H1 (cell line): Measurements from ENCODE around the gene CWF19L1. TPM values are rescaled to one million over a fixed set of nuclear protein-coding genes. Genes with fewer than 3 reads are reported as not detected.

Experiments
- CTCF ChIA-PET: fragments of 300-600 bp; sonication (Branson Sonifier 250); formaldehyde crosslinking; loops from one replicate; lab custom pipeline; 2021; ENCODE audit not compliant: partially characterized antibody; lab: Charles Lee
- POLR2A ChIA-PET: fragments of 300-600 bp; sonication (Branson Sonifier 250); formaldehyde crosslinking; loops from one replicate; lab custom pipeline; 2021; ENCODE audit warnings: inconsistent platforms; ENCODE audit not compliant: partially characterized antibody; lab: Charles Lee
- DNase-seq, 2 experiments: peaks; one replicate each; pipeline versions ENCODE4 v3.0.0 to v3.0.0-alpha.2; 2010 to 2022; ENCODE audit warnings: low spot score in 2 of 2, low read depth in 1 of 2, mixed read lengths in 1 of 2
- FAIRE-seq: peaks from 2 replicates; lab custom pipeline; 2011; peaks lifted over from hg19 to GRCh38; lab: Jason Lieb, UNC
- H2AFZ ChIP-seq: 2 replicates; pipeline ENCODE4 v1.8.1; 2012; ENCODE audit warnings: low read length, inconsistent platforms
- H2AK5ac ChIP-seq: 2 replicates; pipeline ENCODE4 v1.6.1; 2013; ENCODE audit warnings: low read depth, low read length
- H2BK120ac ChIP-seq: replicated peaks from 2 replicates; pipeline ENCODE3; 2013; ENCODE audit warnings: low read depth, low read length, inconsistent platforms
- H2BK12ac ChIP-seq: 2 replicates; pipeline ENCODE4 v1.6.1; 2013; ENCODE audit warnings: low read depth, low read length
- H2BK15ac ChIP-seq: 2 replicates; pipeline ENCODE4 v1.6.1; 2013; ENCODE audit warnings: low read length
- H2BK20ac ChIP-seq: 2 replicates; pipeline ENCODE4 v1.6.1; 2013; ENCODE audit warnings: low read length
- H2BK5ac ChIP-seq: 2 replicates; pipeline ENCODE4 v1.6.1; 2013; ENCODE audit warnings: low read depth, low read length
- H3K14ac ChIP-seq: 2 replicates; pipeline ENCODE4 v1.6.1; 2013; ENCODE audit warnings: inconsistent platforms; ENCODE audit not compliant: insufficient read length
- H3K18ac ChIP-seq: 2 replicates; pipeline ENCODE4 v1.6.1; 2013; ENCODE audit warnings: low read length; ENCODE audit errors: extremely low read depth
- H3K23ac ChIP-seq: 2 replicates; pipeline ENCODE4 v1.6.1; 2013; ENCODE audit warnings: inconsistent platforms; ENCODE audit not compliant: insufficient read length
- H3K23me2 ChIP-seq: 2 replicates; pipeline ENCODE4 v1.6.1; 2013; ENCODE audit warnings: low read depth, low read length
- H3K27ac ChIP-seq: 2 replicates; pipeline ENCODE4 v1.6.1; 2011; ENCODE audit warnings: low read depth, low read length, inconsistent platforms
- H3K27me3 ChIP-seq, 4 experiments: replicated peaks in 1 of 4; 1 replicate in 1 of 4; 2 replicates in 3 of 4; pipeline versions ENCODE4 v1.6.1 to v1.8.1; 2011 to 2013; ENCODE audit warnings: low read length in 3 of 4, mild to moderate bottlenecking in 3 of 4, inconsistent platforms in 2 of 4, mixed read lengths in 2 of 4, moderate library complexity in 1 of 4; ENCODE audit not compliant: control insufficient read depth in 3 of 4, insufficient read depth in 3 of 4; ENCODE audit errors: extremely low read depth in 1 of 4
- H3K36me3 ChIP-seq, 4 experiments: 2 replicates each; pipeline versions ENCODE4 v1.6.1 to v1.8.1; 2011 to 2013; ENCODE audit warnings: mild to moderate bottlenecking in 4 of 4, low read length in 3 of 4, moderate library complexity in 2 of 4, control low read depth in 1 of 4, inconsistent platforms in 1 of 4; ENCODE audit not compliant: insufficient read depth in 4 of 4, control insufficient read depth in 2 of 4
- H3K4ac ChIP-seq: replicated peaks from 2 replicates; pipeline ENCODE3; 2013; ENCODE audit warnings: low read length, low read depth, mixed read lengths, inconsistent platforms; ENCODE audit not compliant: insufficient read length
- H3K4me1 ChIP-seq, 4 experiments: replicated peaks in 1 of 4; 1 replicate in 1 of 4; 2 replicates in 3 of 4; pipeline versions ENCODE4 v1.6.1 to v1.8.1; 2011 to 2013; ENCODE audit warnings: low read length in 3 of 4, inconsistent platforms in 2 of 4, mixed read lengths in 1 of 4; ENCODE audit not compliant: insufficient read depth in 4 of 4, control insufficient read depth in 3 of 4
- H3K4me2 ChIP-seq, 2 experiments: 2 replicates each; pipeline versions ENCODE4 v1.6.1 to v1.8.1; 2011 to 2013; ENCODE audit warnings: low read depth in 2 of 2, low read length in 2 of 2, control low read depth in 1 of 2, inconsistent platforms in 1 of 2, mild to moderate bottlenecking in 1 of 2; ENCODE audit not compliant: insufficient read depth in 1 of 2
- H3K4me3 ChIP-seq, 4 experiments: fragments of 200-600, 300-600 bp in 1 of 4; sonication (generic), shearing (Covaris generic), sonication (Bioruptor Twin) in 1 of 4; 2 replicates each; pipeline versions ENCODE4 v1.5.1 to v1.8.1; 2011 to 2016; ENCODE audit warnings: low read length in 4 of 4, low read depth in 3 of 4, control low read depth in 2 of 4, inconsistent platforms in 2 of 4, mild to moderate bottlenecking in 2 of 4, mixed read lengths in 1 of 4, moderate library complexity in 1 of 4; ENCODE audit not compliant: insufficient read depth in 2 of 4; ENCODE audit errors: extremely low read depth in 1 of 4
- H3K56ac ChIP-seq: replicated peaks from 2 replicates; pipeline ENCODE3; 2013; ENCODE audit warnings: low read depth, mild to moderate bottlenecking, mixed read lengths, low read length, inconsistent platforms; ENCODE audit not compliant: insufficient read length
- H3K79me1 ChIP-seq: 2 replicates; pipeline ENCODE4 v1.6.1; 2013; ENCODE audit warnings: low read depth, low read length, control low read depth
- H3K79me2 ChIP-seq, 2 experiments: 2 replicates each; pipeline versions ENCODE4 v1.6.1 to v1.8.1; 2012 to 2013; ENCODE audit warnings: low read length in 2 of 2, mild to moderate bottlenecking in 2 of 2, inconsistent platforms in 1 of 2; ENCODE audit not compliant: insufficient read depth in 2 of 2, control insufficient read depth in 1 of 2
- H3K9ac ChIP-seq, 4 experiments: replicated peaks in 1 of 4; 1 replicate in 1 of 4; 2 replicates in 3 of 4; pipeline versions ENCODE4 v1.6.1 to v1.8.1; 2011 to 2013; ENCODE audit warnings: low read depth in 3 of 4, low read length in 3 of 4, control low read depth in 2 of 4, mild to moderate bottlenecking in 2 of 4, moderate library complexity in 2 of 4, inconsistent platforms in 1 of 4; ENCODE audit errors: extremely low read depth in 1 of 4
- H3K9me3 ChIP-seq, 2 experiments: 2 replicates each; pipeline versions ENCODE4 v1.6.1 to v1.8.1; 2012 to 2013; ENCODE audit warnings: mild to moderate bottlenecking in 2 of 2, moderate library complexity in 2 of 2, control low read depth in 1 of 2, inconsistent platforms in 1 of 2, low read depth in 1 of 2, low read length in 1 of 2, mixed read lengths in 1 of 2; ENCODE audit not compliant: insufficient read depth in 2 of 2
- H4K20me1 ChIP-seq, 2 experiments: replicated peaks in 1 of 2; 2 replicates each; pipeline versions ENCODE3 to v1.8.1; 2011 to 2013; ENCODE audit warnings: inconsistent platforms in 2 of 2, low read length in 2 of 2, mild to moderate bottlenecking in 1 of 2; ENCODE audit not compliant: insufficient read depth in 2 of 2, control insufficient read depth in 1 of 2
- H4K5ac ChIP-seq: 2 replicates; pipeline ENCODE4 v1.6.1; 2013; ENCODE audit warnings: low read length, low read depth, mixed read lengths, inconsistent platforms; ENCODE audit not compliant: insufficient read length
- H4K8ac ChIP-seq: 2 replicates; pipeline ENCODE4 v1.8.0; 2013; ENCODE audit warnings: mild to moderate bottlenecking, moderate library complexity, low read length, inconsistent platforms; ENCODE audit not compliant: insufficient read depth; ENCODE audit errors: extremely low read depth
- H4K91ac ChIP-seq: replicated peaks from 2 replicates; pipeline ENCODE3; 2013; ENCODE audit warnings: low read length, mixed read lengths, inconsistent platforms; ENCODE audit not compliant: insufficient read length
- ASH2L ChIP-seq: fragments of 200-600, 300-600 bp; sonication (generic); IDR thresholded peaks from one replicate; pipeline ENCODE4 v1.7.1; 2017; ENCODE audit warnings: low read length
- BCL11A ChIP-seq, 2 experiments: IDR thresholded peaks; one replicate each; pipeline ENCODE4 v1.6.1; 2011; ENCODE audit warnings: low read depth in 2 of 2, low read length in 2 of 2, mild to moderate bottlenecking in 2 of 2
- HDAC2 ChIP-seq, 2 experiments: fragments of 300-600 bp in 1 of 2; sonication (generic) in 1 of 2; IDR thresholded peaks; 2 replicates each; pipeline ENCODE4 v1.6.1; 2011 to 2012; ENCODE audit warnings: low read depth in 2 of 2, low read length in 2 of 2, mild to moderate bottlenecking in 2 of 2, moderate library complexity in 2 of 2, borderline replicate concordance in 1 of 2, inconsistent platforms in 1 of 2
- KDM4A ChIP-seq: IDR thresholded peaks from one replicate; pipeline ENCODE4 v1.7.1; 2012; ENCODE audit warnings: low read depth, mild to moderate bottlenecking, moderate library complexity, low read length, inconsistent platforms; ENCODE audit not compliant: severe bottlenecking
- MAFK ChIP-seq: IDR thresholded peaks from 2 replicates; pipeline ENCODE4 v1.6.1; 2012; ENCODE audit warnings: low read depth, mild to moderate bottlenecking, improper control_type of control experiment, low read length
- NRF1 ChIP-seq: IDR thresholded peaks from 2 replicates; pipeline ENCODE4 v1.6.1; 2011; ENCODE audit warnings: mild to moderate bottlenecking, low read depth, low read length, improper control_type of control experiment
- POLR2A ChIP-seq, 2 experiments: IDR thresholded peaks; 1 replicate in 1 of 2; 2 replicates in 1 of 2; pipeline ENCODE4 v1.6.1; 2011; ENCODE audit warnings: low read depth in 2 of 2, low read length in 2 of 2, mild to moderate bottlenecking in 2 of 2; ENCODE audit errors: control extremely low read depth in 1 of 2
- RBBP5 ChIP-seq: IDR thresholded peaks from 2 replicates; pipeline ENCODE4 v1.7.1; 2012; ENCODE audit warnings: low read depth, mild to moderate bottlenecking, inconsistent platforms, low read length, moderate library complexity, borderline replicate concordance
- RFX5 ChIP-seq: IDR thresholded peaks from 2 replicates; pipeline ENCODE4 v1.6.1; 2011; ENCODE audit warnings: low read depth, low read length, improper control_type of control experiment, borderline replicate concordance
- RNF2 ChIP-seq: fragments of 200-900, 300-1000 bp; sonication (generic); IDR thresholded peaks from 2 replicates; pipeline ENCODE4 v1.7.1; 2016; ENCODE audit warnings: borderline replicate concordance, low read depth, mild to moderate bottlenecking, antibody characterized with exemption, low read length; ENCODE audit not compliant: poor library complexity, severe bottlenecking; ENCODE audit errors: missing control alignments
- RXRA ChIP-seq: IDR thresholded peaks from 2 replicates; pipeline ENCODE4 v1.6.1; 2011; ENCODE audit warnings: low read depth, mild to moderate bottlenecking, low read length, moderate library complexity; ENCODE audit not compliant: insufficient read depth
- SIRT6 ChIP-seq: IDR thresholded peaks from one replicate; pipeline ENCODE4 v1.7.1; 2012; ENCODE audit warnings: low read length, inconsistent platforms
- SIX5 ChIP-seq: IDR thresholded peaks from 2 replicates; pipeline ENCODE4 v1.6.1; 2011; ENCODE audit warnings: mild to moderate bottlenecking, low read depth, low read length
- SUZ12 ChIP-seq: fragments of 200-600 bp; sonication (generic); IDR thresholded peaks from 2 replicates; pipeline ENCODE4 v1.6.1; 2012; ENCODE audit warnings: mild to moderate bottlenecking, inconsistent platforms, low read length, moderate library complexity, mixed read lengths
- TCF12 ChIP-seq: IDR thresholded peaks from 2 replicates; pipeline ENCODE4 v1.6.1; 2011; ENCODE audit warnings: low read depth, mild to moderate bottlenecking, low read length
- WGBS, 2 experiments: shearing (Covaris generic) in 1 of 2; methylation state at CpG; one replicate each; pipeline versions ENCODE4 v1.1.6 to v1.1.7; 2013 to 2015; ENCODE audit warnings: low lambda C conversion rate in 2 of 2, mixed read lengths in 2 of 2, inconsistent platforms in 1 of 2, low coverage in 1 of 2, missing lambda C conversion rate in 1 of 2; ENCODE audit not compliant: insufficient replicate concordance in 2 of 2, insufficient coverage in 1 of 2, insufficient read length in 1 of 2; ENCODE audit errors: extremely low coverage in 1 of 2, missing lambda C conversion rate in 1 of 2; 5-methylcytosine and 5-hydroxymethylcytosine counted together
- polyA plus RNA-seq, 7 experiments: library from polyadenylated mRNA; depleted of rRNA in 3 of 7; stranded (reverse) in 5 of 7; unstranded in 2 of 7; fragments of >200 nt in 5 of 7; fragments of 200-250 nt in 2 of 7; gene quantifications; 1 replicate in 5 of 7; 2 replicates in 1 of 7; 4 replicates in 1 of 7; pipeline versions ENCODE4 v1.2.1 to v1.2.3, GENCODE V29; 2011 to 2013; ENCODE audit warnings: missing spikeins in 2 of 7, mixed read lengths in 2 of 7
- total RNA-seq: library from RNA; stranded (reverse); fragmentation: NEBNext Ultra II Directional; extraction: Animal tissue kit (Norgen Biotek cat#: 25700); gene quantifications from 2 replicates; pipeline ENCODE4 v1.2.1, GENCODE V29; 2021

CWF19L1 gene
- total and polyA plus RNA-seq, 2 of the 8 experiments (the other 6 are each of a cell fraction or from before 2014, with no cell fraction given): 11.1 to 29.9 TPM

DNA sequence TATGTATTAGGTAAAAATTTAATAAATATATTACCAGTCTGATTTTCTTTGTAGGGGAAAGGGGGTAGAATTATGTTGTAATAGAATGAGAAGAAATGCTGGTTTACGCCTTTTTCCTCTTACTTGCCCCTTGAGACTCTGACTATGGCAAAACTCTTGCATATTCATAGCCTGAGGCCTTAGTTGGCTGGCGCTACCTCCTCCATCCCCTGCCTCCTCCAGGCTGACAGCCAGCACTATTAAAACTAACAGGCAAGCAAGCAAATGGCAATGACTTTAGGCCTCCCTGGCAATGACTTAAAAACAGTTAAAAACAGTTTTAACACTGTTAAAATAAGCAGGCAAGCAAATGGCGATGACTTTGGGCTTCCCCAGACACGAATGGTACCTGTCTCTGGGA is 48.2 kb upstream of the CWF19L1 start:
- Histone ChIP-seq H4K5ac (no peak overlapping the region), H2BK12ac (no peak overlapping the region), H4K91ac (no peak overlapping the region), H3K23me2 (no peaks in the 10 kb centered on the region), H4K20me1 (no peaks in the 10 kb centered on the region), H3K23ac (no peak overlapping the region), H3K36me3 (no peaks in the 10 kb centered on the region), H3K4me1 (no peaks in the 10 kb centered on the region), H3K79me2 (no peaks in the 10 kb centered on the region), H2BK120ac (no peak overlapping the region), H3K27ac (no peak overlapping the region), H3K4me3 (no peak overlapping the region), H3K9ac (no peak overlapping the region), H3K18ac (no peak overlapping the region), H2BK5ac (no peak overlapping the region), H2AFZ (0 out of 2 replicates have a peak overlapping the region, but pooled peaks have one; percentile 40), H2BK20ac (no peak overlapping the region), H3K56ac (no peak overlapping the region), H3K4me2 (no peak overlapping the region), H4K8ac (no peak overlapping the region), H3K27me3 (no peaks in the 10 kb centered on the region; a peak in 1 of 7 replicates), H3K9me3 (no peaks in the 10 kb centered on the region), H2BK15ac (no peak overlapping the region), H3K14ac (no peak overlapping the region), H3K79me1 (no peaks in the 10 kb centered on the region), H2AK5ac (no peak overlapping the region), H3K4ac (no peak overlapping the region)
- no peak for FAIRE-seq
- WGBS, 2 experiments: 79% methylated on average over 4 of the region's 4 CpGs; no CpG with 5 or more reads in 1 of the 2 experiments
- POLR2A ChIA-PET: interaction anchor here (0.8 kb wide), 1 partner anchor 15 kb away, joined by 4 read pairs; no protein-coding TSS in a partner anchor
- CTCF ChIA-PET: interaction anchor here (2.9 kb wide), 1 partner anchor 11 kb away, joined by 12 read pairs; no protein-coding TSS in a partner anchor
- DNase-seq: no peak
- no peak for TF ChIP-seq RFX5
- no peak for TF ChIP-seq SIRT6
- no peak for TF ChIP-seq ASH2L
- TF ChIP-seq BCL11A (IDR thresholded peaks at IDR 0.05; ENCODE audit: low read depth in 2 of 2, low read length in 2 of 2): no peak
- no peak for TF ChIP-seq TCF12
- TF ChIP-seq MAFK: no peak
- TF ChIP-seq SIX5: no peak
- no peak for TF ChIP-seq NRF1
- TF ChIP-seq POLR2A (IDR thresholded peaks at IDR 0.05; ENCODE audit: control extremely low read depth in 1 of 2, low read depth in 2 of 2, low read length in 2 of 2): no peak
- no peak for TF ChIP-seq SUZ12
- no peak for TF ChIP-seq HDAC2 (IDR thresholded peaks at IDR 0.05; ENCODE audit: borderline replicate concordance in 1 of 2, low read depth in 2 of 2, low read length in 2 of 2)
- TF ChIP-seq RXRA: no peak
- TF ChIP-seq KDM4A: no peak
- no peak for TF ChIP-seq RNF2
- no peak for TF ChIP-seq RBBP5
